Heart right ventricle (tissue), 16 donors: ENCODE data around the gene TRIM59. TPM values are rescaled to one million over a fixed set of nuclear protein-coding genes. Genes with fewer than 3 reads are reported as not detected.
A peak's percentile ranks its signal among the peaks of the same experiment; 100 is the strongest.

Source experiments
- ATAC-seq, 8 donors: fragments of 200-7000 bp; cut with Tn5 transposase; one replicate each; pipeline ENCODE4 v1.9.1; 2020; ENCODE audit warnings: mild to moderate bottlenecking in 8 of 8, moderate library complexity in 8 of 8, moderate number of reproducible peaks in 1 of 8
- DNase-seq, 2 donors: peaks; one replicate each; pipeline ENCODE4 v3.0.0-alpha.2; 2020
- H3K27ac ChIP-seq, 10 donors: fragments of 200-600 bp; sonication (generic) in 2 of 10; one replicate each; pipeline versions ENCODE4 v1.5.0 to v1.8.0; 2020 to 2022; ENCODE audit warnings: mild to moderate bottlenecking in 3 of 10
- H3K27me3 ChIP-seq, 7 donors: fragments of 200-600 bp; one replicate each; pipeline ENCODE4 v1.8.0; 2021 to 2022; ENCODE audit warnings: mild to moderate bottlenecking in 2 of 7
- H3K36me3 ChIP-seq, 9 donors: fragments of 200-600 bp; sonication (generic) in 1 of 9; one replicate each; pipeline versions ENCODE4 v1.5.0 to v1.8.0; 2020 to 2022; ENCODE audit warnings: mild to moderate bottlenecking in 2 of 9
- H3K4me1 ChIP-seq, 9 donors: fragments of 200-600 bp; sonication (generic) in 1 of 9; one replicate each; pipeline versions ENCODE4 v1.5.0 to v1.8.0; 2020 to 2022; ENCODE audit warnings: mild to moderate bottlenecking in 4 of 9
- H3K4me3 ChIP-seq, 10 donors: fragments of 200-600 bp; sonication (generic) in 2 of 10; one replicate each; pipeline versions ENCODE4 v1.5.0 to v1.8.0; 2020 to 2022; ENCODE audit warnings: mild to moderate bottlenecking in 7 of 10, moderate library complexity in 2 of 10
- H3K9me3 ChIP-seq, 11 donors: fragments of 200-600 bp in 10 of 11; sonication (generic) in 2 of 11; one replicate each; pipeline versions ENCODE4 v1.5.0 to v1.8.0; 2013 to 2022; ENCODE audit warnings: mild to moderate bottlenecking in 2 of 11, control low read depth in 1 of 11, moderate library complexity in 1 of 11
- CTCF ChIP-seq, 9 donors: fragments of 200-600 bp; sonication (generic) in 2 of 9; IDR thresholded peaks; one replicate each; pipeline versions ENCODE4 v1.5.0 to v1.8.0; 2021 to 2022; ENCODE audit warnings: antibody characterized with exemption in 9 of 9, mild to moderate bottlenecking in 5 of 9, moderate library complexity in 1 of 9
- WGBS, 2 donors: extraction: QIAGEN DNeasy Blood & Tissue Kit; methylation state at CpG; one replicate each; pipeline ENCODE4 v1.1.7; 2013; ENCODE audit warnings: inconsistent platforms in 1 of 2; 5-methylcytosine and 5-hydroxymethylcytosine counted together
- intact Hi-C, 10 donors: fragments of 100-400 bp; cut with DNase I; formaldehyde crosslinking; loops; one replicate each; pipeline versions ENCODE4 v1.11.1 to v1.14.2; 2022
- polyA plus RNA-seq, 2 donors: library from polyadenylated mRNA; stranded (reverse); fragments of 200-250 nt; gene quantifications; one replicate each; pipeline ENCODE4 v1.2.3, GENCODE V29; 2013
- total RNA-seq, 10 donors: library from RNA; stranded (reverse); fragmentation: NEBNext Ultra II Directional in 3 of 10; extraction: Animal tissue kit (Norgen Biotek cat#: 25700) in 3 of 10; gene quantifications; one replicate each; pipeline versions ENCODE4 v1.2.1 to v1.2.4, GENCODE V29; 2021 to 2023
- donor health status: Arrhythmogenic right ventricular cardiomyopathy.
- donor health status: ischemic (EF 13 %, LVEDD 7.1; RV severe dilation, severe dysfunction).
- donor health status: healthy with polysubstance abuse.
- donor health status: DM: no; HTN: yes; CAD: no.
- donor health status: DM: no; HTN: no; CAD: no.
- donor health status: ischemic (EF 25% LVEDD 6.9; RV normal size, moderate dysfunction).
- donor health status: ischemic (EF 25% LVEDD 5.7; RV mildly dilated, moderate dysfunction).
- donor health status: healthy.
- donor health status: DM: yes; HTN: yes; CAD: no.
- donor health status: Ischemic cardiomyopathy.
- donor health status: ischemic (EF 35%, LVEDD 5.7; RV mildly dilated, moderate dysfunction).
- donor health status: nonischemic (EF 11% LVEDD 7.7; RV severe dilation, severe dysfunction).
- donor health status: DM: yes; HTN: yes; CAD: no.
- donor health status: PGD.
- donor health status: ischemic (EF 29% LVEDD 5.4; RV normal size, mild dysfunction).
- donor health status: nonischemic (EF 23%, LVEDD 6.1; RV moderate dilation, normal function).

The TRIM59 gene
- total and polyA plus RNA-seq, 12 donors: 0.10 to 2.8 (median 0.32) TPM; not detected in 1

- no peak for DNase-seq
- peaks cover 0 to 84% (median 16%) of the 10 kb centered on the region in 9 donors for H3K36me3 ChIP-seq
- WGBS, 2 donors: 42 to 81% methylated on average over 1 of the region's 1 CpG
- no peak overlapping the region for H3K27ac ChIP-seq
- no peaks in the 10 kb centered on the region for H3K4me1 ChIP-seq
- H3K27me3 ChIP-seq: no peaks in the 10 kb centered on the region
- intact Hi-C loops: loop anchor here in 9 of 10 donors (2.0 to 10.0 kb wide), 6 partner anchors 248 to 380 kb away; no protein-coding TSS in a partner anchor
- no peaks in the 10 kb centered on the region for H3K9me3 ChIP-seq
- TF ChIP-seq CTCF (IDR thresholded peaks at IDR 0.05): no peak
- no peak for ATAC-seq
- H3K4me3 ChIP-seq: no peak overlapping the region
These were observed 37.1 kb downstream of the TRIM59 start for GRCh38 chr3:160412477-160412876.

- no peak overlapping the region for H3K27ac ChIP-seq
- no peak overlapping the region for H3K4me3 ChIP-seq
- H3K9me3 ChIP-seq: no peaks in the 10 kb centered on the region
- intact Hi-C loops: loop anchor here in 7 of 10 donors (5.0 to 10.0 kb wide), 4 partner anchors 245 to 378 kb away; no protein-coding TSS in a partner anchor
- WGBS, 2 donors: 74 to 76% methylated on average over 10 of the region's 10 CpGs
- no peak for TF ChIP-seq CTCF (IDR thresholded peaks at IDR 0.05)
- DNase-seq: no peak
- no peak for ATAC-seq
- peaks cover 0 to 5% (median 0%) of the 10 kb centered on the region in 9 donors for H3K4me1 ChIP-seq
- H3K36me3 ChIP-seq: peaks cover 0 to 83% (median 0%) of the 10 kb centered on the region in 9 donors
- no peaks in the 10 kb centered on the region for H3K27me3 ChIP-seq
These were observed 39.6 kb downstream of the TRIM59 start for GRCh38 chr3:160409812-160410610.

GRCh38 chr3:160403796-160404470, 45.7 kb downstream of the TRIM59 start:
- Histone ChIP-seq H3K36me3 (peaks cover 0 to 44% (median 0%) of the 10 kb centered on the region in 9 donors), H3K27me3 (no peaks in the 10 kb centered on the region), H3K4me3 (peak overlapping the region in 3 of 10 donors; percentile 1 to 88 (median 77)), H3K9me3 (no peaks in the 10 kb centered on the region), H3K4me1 (peaks cover 0 to 46% (median 20%) of the 10 kb centered on the region in 9 donors), H3K27ac (peak overlapping the region in 4 of 10 donors; percentile 7 to 91 (median 35))
- ATAC-seq (no peak), DNase-seq (no peak)
- intact Hi-C loops: no loop called here
- TF ChIP-seq CTCF (IDR thresholded peaks at IDR 0.05): no peak
- 35 to 46% methylated on average over 7 of the region's 7 CpGs for WGBS, 2 donors

GRCh38 chr3:160403028-160403545, 46.5 kb downstream of the TRIM59 start:
- Histone ChIP-seq H3K36me3 (peaks cover 0 to 38% (median 0%) of the 10 kb centered on the region in 9 donors), H3K4me3 (peak overlapping the region in 6 of 10 donors; percentile 72 to 88 (median 82)), H3K4me1 (peaks cover 2 to 53% (median 26%) of the 10 kb centered on the region in 9 donors), H3K9me3 (no peaks in the 10 kb centered on the region), H3K27me3 (no peaks in the 10 kb centered on the region), H3K27ac (peak overlapping the region in 4 of 10 donors; percentile 6 to 91 (median 32))
- DNase-seq (no peak), ATAC-seq (no peak)
- intact Hi-C loops: no loop called here
- TF ChIP-seq CTCF (IDR thresholded peaks at IDR 0.05): no peak
- WGBS, 2 donors: 35 to 56% methylated on average over 2 of the region's 2 CpGs
